GM19468 (cell line): Measurements from ENCODE around the gene TMEM30B.
"Not testable (repeated sequence)": the region's sequence is repeated elsewhere in the genome, so short reads cannot be mapped to it uniquely, and the experiment has no call there.

Experiments
- ATAC-seq: cut with Tn5 transposase; IDR thresholded peaks from one replicate; pipeline ENCODE4 v1.9.1; 2021; ENCODE audit warnings: mild to moderate bottlenecking, moderate library complexity, moderate number of reproducible peaks; ENCODE audit not compliant: unreplicated experiment; ENCODE audit errors: extremely low read depth

The TMEM30B gene

DNA sequence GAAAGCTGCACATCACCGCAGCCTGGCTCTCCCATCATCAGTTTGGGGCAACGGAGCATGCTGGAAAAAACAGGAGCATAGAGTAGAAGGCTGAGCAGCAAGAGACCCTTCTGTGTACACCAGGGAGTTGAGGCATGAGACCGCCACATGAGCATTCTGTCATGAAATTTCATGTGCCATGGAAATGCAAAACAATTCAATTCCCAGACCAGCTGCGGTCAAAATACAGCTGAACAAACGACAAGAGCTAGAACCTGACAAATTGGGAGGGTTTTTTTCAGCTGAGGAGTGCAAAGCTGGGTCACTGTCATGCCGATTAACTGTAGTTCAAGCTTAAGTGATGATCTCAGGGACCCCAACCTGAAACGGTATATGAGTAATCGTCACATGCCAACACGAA lies 37.1 kb downstream of the TMEM30B start:
- no peak for ATAC-seq

DNA sequence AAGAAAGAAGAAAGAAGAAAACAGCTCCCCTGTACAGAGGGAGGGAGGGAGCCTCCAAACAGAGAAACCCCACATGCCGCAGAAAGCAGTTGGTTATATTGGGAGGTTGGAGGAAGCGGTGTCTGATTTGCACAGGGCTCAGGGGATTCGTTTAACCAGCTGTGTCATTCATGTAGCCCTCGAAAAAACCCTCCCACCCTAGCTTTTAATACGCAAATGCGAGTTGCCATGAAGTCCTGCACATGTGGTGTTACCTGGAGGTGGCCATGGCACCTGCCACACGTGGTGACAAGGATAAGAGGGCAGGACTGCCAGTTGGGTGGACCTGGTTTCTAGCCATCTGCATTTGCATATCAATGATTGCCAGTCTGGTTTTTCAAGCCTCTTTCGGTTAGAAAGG lies 40.9 kb downstream of the TMEM30B start:
- ATAC-seq = no peak

DNA sequence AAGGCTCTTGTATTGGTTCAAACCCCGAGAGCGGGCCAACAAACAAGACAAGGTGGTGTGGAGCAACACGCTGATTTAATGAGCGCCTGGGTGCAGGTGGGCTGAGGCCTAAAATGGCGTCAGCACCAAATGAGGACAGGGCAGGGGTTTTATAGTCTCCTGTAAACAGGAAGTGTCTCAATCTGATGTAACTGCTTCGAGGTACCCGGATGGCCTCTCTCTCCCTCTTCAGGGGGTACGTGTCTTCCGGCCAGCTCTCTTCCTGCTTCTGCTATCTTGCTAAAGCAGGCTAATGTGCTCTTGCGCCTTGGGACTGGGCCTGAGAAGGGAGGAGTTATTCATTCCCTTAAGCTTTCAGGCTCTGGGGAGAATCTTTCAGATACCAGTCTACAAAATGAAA lies 41.9 kb downstream of the TMEM30B start:
- ATAC-seq = not testable (repeated sequence)

DNA sequence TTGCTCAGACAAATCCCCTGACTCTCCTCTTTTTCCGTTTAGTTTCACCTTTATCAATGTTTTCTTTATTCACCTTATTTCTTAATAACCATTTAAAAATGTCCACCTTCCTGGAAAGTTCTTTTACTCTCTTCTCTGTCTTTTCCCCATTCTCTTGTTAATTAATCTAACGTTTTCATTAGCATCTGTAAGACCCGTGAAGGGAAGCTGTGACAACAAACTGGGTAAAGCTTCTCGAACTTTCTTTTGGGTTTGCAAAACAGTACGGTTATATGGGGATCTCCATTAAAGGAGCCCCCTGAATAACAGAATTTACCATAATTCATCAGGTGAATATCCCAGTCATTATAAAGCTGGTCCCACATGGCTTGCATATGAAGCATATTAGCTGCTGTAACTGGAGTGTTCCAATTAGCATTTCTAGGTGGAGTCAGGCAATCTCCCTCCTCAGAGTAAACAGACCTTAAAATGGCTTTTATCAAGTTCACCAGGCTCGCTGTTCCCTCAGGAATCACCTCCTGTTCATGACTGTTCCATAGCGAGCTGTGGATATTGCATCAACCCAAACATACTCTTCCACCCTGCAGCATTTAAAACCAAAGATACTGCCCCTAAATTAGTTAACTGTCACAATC lies 42.4 kb downstream of the TMEM30B start:
- ATAC-seq = no peak

DNA sequence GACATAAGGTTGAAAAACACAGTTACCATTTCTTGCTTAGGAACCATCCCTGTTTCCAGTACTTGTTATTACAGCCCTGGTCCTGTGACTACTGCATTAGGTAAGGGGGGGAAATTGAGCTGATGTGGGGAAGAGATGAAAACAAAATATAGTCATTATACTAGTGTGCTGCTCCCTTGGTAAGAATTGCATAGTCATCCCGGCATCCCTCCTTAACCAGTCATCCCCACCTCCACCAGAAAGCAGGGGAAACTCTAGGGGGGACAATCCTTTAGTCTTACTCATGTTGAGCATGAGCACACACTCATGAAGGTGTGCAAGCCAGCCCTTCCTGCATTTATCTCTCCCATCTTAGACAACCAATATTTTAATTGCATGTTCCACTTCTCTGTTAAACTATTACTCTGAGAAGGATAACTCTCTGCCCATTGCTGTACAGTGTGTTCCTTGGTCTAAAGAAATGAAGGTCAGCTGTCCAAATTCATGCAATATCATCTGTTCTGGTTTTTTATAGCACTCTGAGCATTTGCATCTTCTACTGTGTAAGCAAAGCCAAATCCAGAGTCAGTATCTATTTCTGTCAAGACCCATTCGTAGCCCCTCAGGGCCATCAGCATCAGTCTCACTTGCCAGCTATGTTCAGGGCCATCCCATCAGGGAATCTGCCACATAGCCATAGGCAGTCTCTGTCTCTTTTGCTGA lies 46.8 kb downstream of the TMEM30B start:
- no peak for ATAC-seq

DNA sequence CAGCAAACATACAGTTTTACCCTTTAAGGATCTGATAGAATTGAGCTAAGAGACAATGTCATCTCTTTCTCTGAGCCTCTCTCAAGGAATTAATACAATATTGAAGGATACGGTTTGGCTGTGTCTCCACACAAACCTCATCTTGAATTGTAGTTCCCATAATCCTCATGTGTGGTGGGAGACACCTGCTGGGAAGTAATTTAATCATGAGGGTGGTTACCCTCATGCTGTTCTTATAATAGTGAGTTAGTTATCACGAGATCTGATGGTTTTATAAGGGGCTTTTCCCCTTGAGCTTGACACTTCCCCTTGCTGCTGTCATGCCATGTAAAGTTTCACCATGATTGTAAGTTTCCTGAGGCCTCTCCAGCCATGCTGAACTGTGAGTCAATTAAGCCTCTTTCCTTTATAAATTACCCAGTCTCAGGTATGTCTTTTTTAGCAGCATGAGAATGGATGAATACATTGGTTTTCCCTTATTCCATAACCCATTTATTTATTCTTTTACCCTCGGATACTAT lies 47.6 kb downstream of the TMEM30B start:
- no peak for ATAC-seq

DNA sequence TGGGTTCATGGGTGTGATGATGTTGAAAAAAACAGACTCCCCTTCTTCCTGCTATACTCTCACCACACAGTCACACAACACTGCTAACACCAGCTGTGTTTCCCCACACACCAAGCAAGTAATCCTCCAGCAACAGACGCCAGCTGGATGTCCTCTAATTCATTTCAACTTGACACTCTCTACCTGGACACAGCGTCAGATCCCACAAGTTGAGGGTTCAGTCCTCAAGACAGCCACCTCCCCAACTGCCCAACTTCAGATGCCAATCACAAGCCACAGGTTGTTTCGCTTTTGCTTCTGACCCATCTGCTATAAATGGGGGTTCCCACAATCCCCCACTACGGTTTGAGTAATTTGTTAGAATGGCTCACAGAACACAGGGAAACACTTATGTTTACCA lies 49.3 kb downstream of the TMEM30B start:
- ATAC-seq = no peak

DNA sequence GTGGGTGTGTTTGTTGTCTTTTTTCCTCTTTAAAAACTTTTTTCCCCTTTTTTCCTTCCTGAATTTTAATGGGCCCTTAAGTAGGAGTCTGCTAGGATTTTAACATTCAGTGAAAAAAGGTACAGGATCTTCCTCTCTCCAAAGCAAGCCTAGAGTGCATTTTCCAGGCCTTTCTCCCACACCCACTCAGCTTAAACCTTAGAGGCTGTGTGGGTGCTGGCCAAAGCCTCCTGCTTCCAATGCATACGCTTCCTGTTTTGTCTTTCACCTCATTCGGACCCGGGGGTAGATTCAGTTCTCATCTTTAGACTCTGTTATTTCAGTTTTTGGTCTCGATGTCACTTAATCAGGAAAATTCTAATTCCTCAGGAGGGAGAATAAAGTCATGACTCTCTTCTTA lies 51.2 kb downstream of the TMEM30B start:
- ATAC-seq = no peak

DNA sequence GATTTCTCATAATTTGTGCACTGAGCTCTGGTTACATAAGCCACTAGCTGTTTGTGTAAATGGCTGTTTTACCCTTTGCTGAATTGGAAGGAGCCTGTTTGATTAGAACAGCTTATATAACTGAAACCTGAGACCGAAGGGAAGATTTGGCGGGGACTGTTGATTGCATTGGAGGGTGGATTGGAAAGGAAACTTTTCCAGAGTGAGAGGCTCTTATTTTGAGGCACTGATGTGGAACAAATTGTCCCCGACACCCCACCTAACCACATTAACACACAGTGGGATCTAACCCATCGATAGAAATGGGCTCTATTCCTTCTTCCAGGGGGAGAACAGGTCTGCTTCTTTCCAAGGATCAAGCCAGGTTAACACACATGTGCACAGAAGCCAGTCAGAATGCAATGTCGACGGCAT lies 51.7 kb downstream of the TMEM30B start:
- no peak for ATAC-seq

DNA sequence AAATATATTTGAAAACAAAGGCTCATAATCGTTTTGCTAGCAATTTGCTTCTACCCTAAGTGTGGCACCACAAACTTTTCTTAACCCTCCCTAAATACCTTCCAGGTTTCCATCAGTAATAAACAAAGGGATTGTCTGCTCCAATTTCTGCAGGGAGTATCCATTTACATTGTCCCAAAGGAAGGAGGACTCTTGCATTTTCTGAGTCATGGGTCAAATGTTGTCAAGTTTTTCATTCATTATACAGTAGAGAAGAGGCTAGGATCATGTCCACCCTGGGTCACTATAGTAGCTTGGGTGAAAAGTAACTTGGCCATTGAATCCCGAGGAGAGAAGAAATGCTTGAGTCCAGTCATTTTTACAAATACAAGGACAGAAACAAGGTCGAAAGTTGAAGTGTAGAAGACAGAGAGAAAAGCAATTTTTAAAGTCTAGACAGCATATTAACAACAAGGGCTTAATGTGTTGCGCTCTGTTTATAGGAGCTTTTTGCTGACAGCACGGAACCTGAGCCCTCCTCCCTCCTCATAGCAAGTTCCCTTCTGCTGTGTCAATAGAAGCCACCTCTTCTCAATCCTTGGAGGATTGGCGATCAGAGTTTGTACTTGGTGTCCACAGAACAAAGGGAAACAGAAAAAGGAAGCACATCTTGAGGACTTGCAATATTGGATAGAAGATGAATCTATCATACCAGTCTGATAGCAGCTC lies 53.1 kb downstream of the TMEM30B start:
- ATAC-seq = no peak
